Measurements from ENCODE around the gene OSR1.

Gene OSR1

GRCh38 chr2:19330436-19330835, 28.0 kb downstream of the OSR1 start:
- H3K27ac ChIP-seq: no peak overlapping the region
- no peak for TF ChIP-seq ZFX (IDR thresholded peaks at IDR 0.05)
- TF ChIP-seq CTCF (conservative IDR thresholded peaks at IDR 0.05): no peak

- H3K27ac ChIP-seq: no peak overlapping the region
- TF ChIP-seq CTCF (conservative IDR thresholded peaks at IDR 0.05) (no peak), ZFX (IDR thresholded peaks at IDR 0.05) (no peak)
Measured at GRCh38 chr2:19329445-19329844, 29.0 kb downstream of the OSR1 start.

- H3K27ac ChIP-seq: no peak overlapping the region
- no peak for TF ChIP-seq CTCF (conservative IDR thresholded peaks at IDR 0.05)
- no peak for TF ChIP-seq ZFX (IDR thresholded peaks at IDR 0.05)
Measured at GRCh38 chr2:19327496-19327895, 30.9 kb downstream of the OSR1 start.

- TF ChIP-seq CTCF (conservative IDR thresholded peaks at IDR 0.05): no peak
- TF ChIP-seq ZFX (IDR thresholded peaks at IDR 0.05): no peak
- no peak overlapping the region for H3K27ac ChIP-seq
Measured at GRCh38 chr2:19321946-19322345, 36.5 kb downstream of the OSR1 start.

- no peak overlapping the region for H3K27ac ChIP-seq
- no peak for TF ChIP-seq CTCF (conservative IDR thresholded peaks at IDR 0.05)
- TF ChIP-seq ZFX (IDR thresholded peaks at IDR 0.05): no peak
Measured at GRCh38 chr2:19320813-19321212, 37.6 kb downstream of the OSR1 start.

GRCh38 chr2:19319698-19320097, 38.7 kb downstream of the OSR1 start:
- no peak for TF ChIP-seq ZFX (IDR thresholded peaks at IDR 0.05)
- no peak for TF ChIP-seq CTCF (conservative IDR thresholded peaks at IDR 0.05)
- no peak overlapping the region for H3K27ac ChIP-seq

GRCh38 chr2:19319064-19319463, 39.4 kb downstream of the OSR1 start:
- no peak overlapping the region for H3K27ac ChIP-seq
- TF ChIP-seq CTCF (conservative IDR thresholded peaks at IDR 0.05) (no peak), ZFX (IDR thresholded peaks at IDR 0.05) (no peak)

All from C4-2B (cell line).